ENCODE results near the gene TOM1L2. TPM values are rescaled to one million over a fixed set of nuclear protein-coding genes. Genes with fewer than 3 reads are reported as not detected.

Gene TOM1L2
- total and polyA plus RNA-seq, 2 donors (not counting 1 experiment from before 2014, with no cell fraction given), result 33.9 to 35.9 TPM

GRCh38 chr17:18016426-18016825 lies 44.2 kb upstream of the TOM1L2 start:
- no peak overlapping the region for H2AFZ ChIP-seq (ENCODE audit: low read length)
- H3K4me1 ChIP-seq (ENCODE audit: control insufficient read depth, extremely low read depth, insufficient read depth, low read length), result no peaks in the 10 kb centered on the region
- peaks cover 4% of the 10 kb centered on the region for H3K36me3 ChIP-seq (ENCODE audit: control insufficient read depth, insufficient read depth, low read length)
- H3K27ac ChIP-seq (ENCODE audit: insufficient read depth, low read length), result no peak overlapping the region
- DNase-seq (ENCODE audit: low read depth in 2 of 2), result no peak
- no peaks in the 10 kb centered on the region for H3K79me2 ChIP-seq (ENCODE audit: control insufficient read depth, insufficient read depth, low read length)
- H3K9me3 ChIP-seq (ENCODE audit: control insufficient read depth, insufficient read depth, low read depth, low read length), result no peaks in the 10 kb centered on the region
- H4K20me1 ChIP-seq (ENCODE audit: control insufficient read depth, extremely low read depth, insufficient read depth, low read length), result no peaks in the 10 kb centered on the region
- H3K4me3 ChIP-seq (replicated peaks in 1 of 4; ENCODE audit: control extremely low read depth in 1 of 4, insufficient read depth in 1 of 4, low read depth in 3 of 4, low read length in 4 of 4), result no peak overlapping the region
- TF ChIP-seq CTCF (conservative IDR thresholded peaks at IDR 0.05 in 1 of 2, IDR thresholded peaks at IDR 0.05 in 1 of 2; ENCODE audit: low read depth in 1 of 2, low read length in 2 of 2) (no peak), EZH2 (IDR thresholded peaks at IDR 0.05; ENCODE audit: low read length, missing control alignments) (no peak)
- H3K9ac ChIP-seq (ENCODE audit: insufficient read depth, low read length), result no peak overlapping the region
- H3K27me3 ChIP-seq (ENCODE audit: control insufficient read depth, insufficient read depth, low read length), result no peaks in the 10 kb centered on the region
- H3K4me2 ChIP-seq (ENCODE audit: extremely low read depth, insufficient read depth, low read length), result no peak overlapping the region

- H4K20me1 ChIP-seq (ENCODE audit: control insufficient read depth, extremely low read depth, insufficient read depth, low read length), result no peaks in the 10 kb centered on the region
- H3K4me1 ChIP-seq (ENCODE audit: control insufficient read depth, extremely low read depth, insufficient read depth, low read length), result no peaks in the 10 kb centered on the region
- H3K27me3 ChIP-seq (ENCODE audit: control insufficient read depth, insufficient read depth, low read length), result no peaks in the 10 kb centered on the region
- H3K79me2 ChIP-seq (ENCODE audit: control insufficient read depth, insufficient read depth, low read length), result no peaks in the 10 kb centered on the region
- no peaks in the 10 kb centered on the region for H3K9me3 ChIP-seq (ENCODE audit: control insufficient read depth, insufficient read depth, low read depth, low read length)
- peaks cover 3% of the 10 kb centered on the region for H3K36me3 ChIP-seq (ENCODE audit: control insufficient read depth, insufficient read depth, low read length)
- H2AFZ ChIP-seq (ENCODE audit: low read length), result no peak overlapping the region
- no peak overlapping the region for H3K4me3 ChIP-seq (replicated peaks in 1 of 4; ENCODE audit: control extremely low read depth in 1 of 4, insufficient read depth in 1 of 4, low read depth in 3 of 4, low read length in 4 of 4)
- H3K9ac ChIP-seq (ENCODE audit: insufficient read depth, low read length), result no peak overlapping the region
- DNase-seq (ENCODE audit: low read depth in 2 of 2), result no peak
- no peak for TF ChIP-seq EZH2 (IDR thresholded peaks at IDR 0.05; ENCODE audit: low read length, missing control alignments)
- TF ChIP-seq CTCF (conservative IDR thresholded peaks at IDR 0.05 in 1 of 2, IDR thresholded peaks at IDR 0.05 in 1 of 2; ENCODE audit: low read depth in 1 of 2, low read length in 2 of 2), result no peak
- H3K27ac ChIP-seq (ENCODE audit: insufficient read depth, low read length), result no peak overlapping the region
- no peak overlapping the region for H3K4me2 ChIP-seq (ENCODE audit: extremely low read depth, insufficient read depth, low read length)
These were observed 43.4 kb upstream of the TOM1L2 start for GRCh38 chr17:18015593-18015992.

- Histone ChIP-seq H4K20me1 (ENCODE audit: control insufficient read depth, extremely low read depth, insufficient read depth, low read length) (no peaks in the 10 kb centered on the region), H3K36me3 (ENCODE audit: control insufficient read depth, insufficient read depth, low read length) (no peaks in the 10 kb centered on the region), H3K4me1 (ENCODE audit: control insufficient read depth, extremely low read depth, insufficient read depth, low read length) (no peaks in the 10 kb centered on the region), H3K9ac (ENCODE audit: insufficient read depth, low read length) (no peak overlapping the region), H2AFZ (ENCODE audit: low read length) (no peak overlapping the region), H3K4me2 (ENCODE audit: extremely low read depth, insufficient read depth, low read length) (no peak overlapping the region), H3K4me3 (replicated peaks in 1 of 4; ENCODE audit: control extremely low read depth in 1 of 4, insufficient read depth in 1 of 4, low read depth in 3 of 4, low read length in 4 of 4) (no peak overlapping the region), H3K9me3 (ENCODE audit: control insufficient read depth, insufficient read depth, low read depth, low read length) (no peaks in the 10 kb centered on the region), H3K79me2 (ENCODE audit: control insufficient read depth, insufficient read depth, low read length) (no peaks in the 10 kb centered on the region), H3K27ac (ENCODE audit: insufficient read depth, low read length) (no peak overlapping the region), H3K27me3 (ENCODE audit: control insufficient read depth, insufficient read depth, low read length) (no peaks in the 10 kb centered on the region)
- DNase-seq (ENCODE audit: low read depth in 2 of 2), result no peak
- TF ChIP-seq EZH2 (IDR thresholded peaks at IDR 0.05; ENCODE audit: low read length, missing control alignments) (no peak), CTCF (conservative IDR thresholded peaks at IDR 0.05 in 1 of 2, IDR thresholded peaks at IDR 0.05 in 1 of 2; ENCODE audit: low read depth in 1 of 2, low read length in 2 of 2) (no peak)
These were observed 41.8 kb upstream of the TOM1L2 start for GRCh38 chr17:18014006-18014405.

Data from fibroblast of lung (primary cell).